A673 (cell line): ENCODE results near the gene KPNA4.

Experiments used
- EZH2 ChIP-seq: fragments of 200-600 bp; sonication (generic); IDR thresholded peaks from 2 replicates; pipeline ENCODE4 v1.6.1; 2017; ENCODE audit warnings: borderline replicate concordance, low read depth, mild to moderate bottlenecking, mixed read lengths, antibody characterized with exemption, low read length; ENCODE audit not compliant: poor library complexity, severe bottlenecking
- TF ChIP-seq, protein P1 (sequence below): fragments of 300-800, 200-600 bp; sonication (generic); conservative IDR thresholded peaks from 2 replicates; pipeline ENCODE4 v1.5.1; 2017; ENCODE audit warnings: low read depth, mild to moderate bottlenecking, antibody characterized with exemption, low read length, moderate library complexity, mixed read lengths

GRCh38 chr3:160498202-160498601 is 67.2 kb downstream of the KPNA4 start:
- TF ChIP-seq, protein P1, sequence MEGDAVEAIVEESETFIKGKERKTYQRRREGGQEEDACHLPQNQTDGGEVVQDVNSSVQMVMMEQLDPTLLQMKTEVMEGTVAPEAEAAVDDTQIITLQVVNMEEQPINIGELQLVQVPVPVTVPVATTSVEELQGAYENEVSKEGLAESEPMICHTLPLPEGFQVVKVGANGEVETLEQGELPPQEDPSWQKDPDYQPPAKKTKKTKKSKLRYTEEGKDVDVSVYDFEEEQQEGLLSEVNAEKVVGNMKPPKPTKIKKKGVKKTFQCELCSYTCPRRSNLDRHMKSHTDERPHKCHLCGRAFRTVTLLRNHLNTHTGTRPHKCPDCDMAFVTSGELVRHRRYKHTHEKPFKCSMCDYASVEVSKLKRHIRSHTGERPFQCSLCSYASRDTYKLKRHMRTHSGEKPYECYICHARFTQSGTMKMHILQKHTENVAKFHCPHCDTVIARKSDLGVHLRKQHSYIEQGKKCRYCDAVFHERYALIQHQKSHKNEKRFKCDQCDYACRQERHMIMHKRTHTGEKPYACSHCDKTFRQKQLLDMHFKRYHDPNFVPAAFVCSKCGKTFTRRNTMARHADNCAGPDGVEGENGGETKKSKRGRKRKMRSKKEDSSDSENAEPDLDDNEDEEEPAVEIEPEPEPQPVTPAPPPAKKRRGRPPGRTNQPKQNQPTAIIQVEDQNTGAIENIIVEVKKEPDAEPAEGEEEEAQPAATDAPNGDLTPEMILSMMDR = no peak
- no peak for TF ChIP-seq EZH2
